Daoy (cell line): Measurements from ENCODE around the gene GPR132. TPM values are rescaled to one million over a fixed set of nuclear protein-coding genes. Genes with fewer than 3 reads are reported as not detected.
"Not testable (repeated sequence)": the region's sequence is repeated elsewhere in the genome, so short reads cannot be mapped to it uniquely, and the experiment has no call there.

Experiments used
- DNase-seq: peaks from one replicate; pipeline ENCODE4 v3.0.0-alpha.2; 2015; ENCODE audit warnings: low read depth
- total RNA-seq: library from RNA; depleted of rRNA; stranded (reverse); fragments of >200 nt; shearing (Covaris generic); gene quantifications from 2 replicates; pipeline ENCODE4 v1.2.3, GENCODE V29; 2014

The GPR132 gene
- total RNA-seq, 1 experiment from 2014 or later = 3.3 TPM

- DNase-seq = no peak
Measured at GRCh38 chr14:105091054-105091516, 25.9 kb upstream of the GPR132 start.

- peak; percentile 92 for DNase-seq
Measured at GRCh38 chr14:105090493-105091053, 25.3 kb upstream of the GPR132 start.

GRCh38 chr14:105089746-105090492, 24.7 kb upstream of the GPR132 start:
- DNase-seq = no peak

GRCh38 chr14:105088812-105089745, 23.8 kb upstream of the GPR132 start:
- no peak for DNase-seq

GRCh38 chr14:105087963-105088811, 23.0 kb upstream of the GPR132 start:
- DNase-seq = peak; percentile 71

- DNase-seq = peak; percentile 61
Measured at GRCh38 chr14:105087308-105087962, 22.2 kb upstream of the GPR132 start.

GRCh38 chr14:105086833-105087307, 21.6 kb upstream of the GPR132 start:
- DNase-seq = peak; percentile 93

GRCh38 chr14:105085766-105086165, 20.5 kb upstream of the GPR132 start:
- DNase-seq = no peak

GRCh38 chr14:105084741-105085571, 19.7 kb upstream of the GPR132 start:
- DNase-seq = no peak

- no peak for DNase-seq
Measured at GRCh38 chr14:105083926-105084685, 18.9 kb upstream of the GPR132 start.

GRCh38 chr14:105082703-105083102, 17.5 kb upstream of the GPR132 start:
- no peak for DNase-seq

- not testable (repeated sequence) for DNase-seq
Measured at GRCh38 chr14:105081473-105081872, 16.2 kb upstream of the GPR132 start.

GRCh38 chr14:105080161-105080560, 14.9 kb upstream of the GPR132 start:
- DNase-seq = no peak

- DNase-seq = no peak
Measured at GRCh38 chr14:105078294-105078693, 13.1 kb upstream of the GPR132 start.

GRCh38 chr14:105077649-105077995, 12.4 kb upstream of the GPR132 start:
- no peak for DNase-seq

- no peak for DNase-seq
Measured at GRCh38 chr14:105076805-105077648, 11.8 kb upstream of the GPR132 start.

- no peak for DNase-seq
Measured at GRCh38 chr14:105076296-105076804, 11.1 kb upstream of the GPR132 start.
